ENCODE measurements around the gene TMEM178A.

The TMEM178A gene

DNA sequence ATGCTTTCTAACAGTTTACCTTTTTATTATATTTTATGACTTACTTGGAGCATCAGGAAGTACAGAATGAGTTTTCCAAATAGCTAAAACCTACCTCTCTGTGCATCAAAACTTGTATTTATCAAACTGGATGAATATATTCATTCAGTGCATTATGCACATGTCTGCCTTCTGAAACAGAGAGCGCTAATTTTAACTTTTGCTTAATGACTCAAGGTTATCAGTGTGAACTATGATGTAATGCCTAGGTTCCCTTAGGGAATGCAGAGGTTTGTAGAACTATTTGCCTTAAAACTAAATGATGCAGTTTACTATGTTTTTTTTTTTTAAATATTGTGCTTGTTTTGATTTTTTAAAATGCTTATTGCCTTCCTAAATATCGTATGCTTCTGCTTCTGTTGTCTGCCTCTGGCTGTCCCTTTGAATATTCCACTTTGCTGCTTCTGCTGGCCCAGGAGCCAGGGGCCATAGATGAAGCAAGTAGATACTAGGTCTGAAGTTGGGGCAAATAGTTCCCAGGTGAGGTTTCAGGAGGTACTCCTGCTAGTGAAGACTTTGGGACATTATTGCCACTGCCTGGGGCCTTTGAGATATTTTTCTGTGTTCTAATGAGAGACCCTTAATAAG, 16.5 kb downstream of the TMEM178A start:
- Mint-ChIP-seq H3K4me3 (no peak overlapping the region), H3K27ac (no peak overlapping the region), H3K4me1 (ENCODE audit: low read depth) (no peaks in the 10 kb centered on the region), H3K9me3 (ENCODE audit: low read depth) (no peaks in the 10 kb centered on the region), H3K36me3 (no peaks in the 10 kb centered on the region), H3K27me3 (peaks cover 20% of the 10 kb centered on the region)

DNA sequence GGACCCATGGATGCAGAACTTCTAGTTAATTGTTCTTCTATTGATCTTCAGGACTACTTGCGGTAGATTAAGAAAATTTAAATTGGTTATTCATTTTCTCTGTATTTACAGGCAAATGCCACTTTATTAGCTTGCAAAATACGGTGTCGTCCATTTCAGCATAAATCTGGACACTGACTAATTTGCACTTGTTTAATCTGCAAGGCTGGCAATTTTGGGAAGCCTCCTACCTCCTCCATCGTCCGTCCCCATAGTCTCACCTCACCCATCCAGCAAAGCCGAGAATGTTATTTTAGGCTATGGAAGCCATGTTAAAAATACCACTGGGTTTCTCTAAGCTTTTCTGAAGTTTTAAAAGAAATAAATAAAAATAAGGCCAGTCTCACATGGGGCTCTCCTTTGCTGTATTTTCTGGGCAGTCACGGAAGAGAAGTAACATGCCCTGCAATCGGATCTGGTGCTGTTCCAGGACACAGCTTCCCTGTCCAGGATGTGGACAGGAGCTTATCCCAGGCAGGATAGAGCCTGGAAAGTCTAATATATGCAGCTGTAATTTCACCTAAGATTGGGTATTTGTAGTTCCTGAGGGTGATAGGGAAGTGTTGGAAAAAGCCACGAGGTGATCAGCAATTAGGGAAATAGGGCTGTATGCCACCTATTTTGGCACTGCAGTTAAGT, 17.4 kb downstream of the TMEM178A start:
- H3K27me3 Mint-ChIP-seq: peaks cover 21% of the 10 kb centered on the region
- H3K27ac Mint-ChIP-seq: no peak overlapping the region
- no peaks in the 10 kb centered on the region for H3K4me1 Mint-ChIP-seq (ENCODE audit: low read depth)
- no peaks in the 10 kb centered on the region for H3K36me3 Mint-ChIP-seq
- H3K4me3 Mint-ChIP-seq: no peak overlapping the region
- no peaks in the 10 kb centered on the region for H3K9me3 Mint-ChIP-seq (ENCODE audit: low read depth)

DNA sequence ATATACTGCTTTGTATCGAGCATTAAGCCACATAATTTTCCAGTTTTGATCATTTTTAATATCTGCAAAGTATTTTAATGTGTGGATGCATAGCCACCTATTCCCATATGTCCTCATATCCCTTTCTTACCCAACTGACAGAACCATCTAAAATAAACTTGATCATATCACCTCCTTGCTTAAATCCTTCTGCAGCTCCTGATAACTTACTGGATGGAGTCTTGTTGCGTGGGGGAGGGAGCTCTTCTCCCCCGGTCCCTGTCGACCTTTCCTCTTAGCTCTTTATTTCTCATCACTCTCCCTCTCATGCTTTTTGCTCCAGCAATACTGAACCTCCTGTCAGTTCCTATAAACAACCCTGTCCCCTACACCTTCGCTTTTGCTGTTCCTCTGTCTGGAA, 18.7 kb downstream of the TMEM178A start:
- no peaks in the 10 kb centered on the region for H3K9me3 Mint-ChIP-seq (ENCODE audit: low read depth)
- H3K27me3 Mint-ChIP-seq: peaks cover 22% of the 10 kb centered on the region
- H3K4me1 Mint-ChIP-seq (ENCODE audit: low read depth): no peaks in the 10 kb centered on the region
- no peaks in the 10 kb centered on the region for H3K36me3 Mint-ChIP-seq
- no peak overlapping the region for H3K27ac Mint-ChIP-seq
- H3K4me3 Mint-ChIP-seq: no peak overlapping the region

DNA sequence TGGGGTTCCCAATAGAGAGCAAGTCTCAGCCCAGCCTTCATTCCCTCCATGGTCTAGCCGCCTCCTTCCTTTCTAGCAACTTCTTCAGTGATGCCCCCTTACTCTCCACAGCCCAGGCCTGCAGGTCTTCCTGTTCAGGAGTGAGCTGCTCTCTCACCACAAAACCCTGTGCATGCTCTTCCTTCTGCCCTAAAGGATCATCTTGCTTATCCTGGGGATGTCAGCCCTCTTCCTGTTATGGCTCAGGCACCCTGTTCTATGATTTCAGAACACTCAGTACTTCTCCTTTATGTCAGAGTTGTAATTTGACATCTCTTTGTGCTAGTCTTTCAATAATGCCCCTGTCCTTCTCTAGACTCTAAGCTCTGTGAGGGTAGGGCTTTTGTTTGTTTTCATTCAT, 19.4 kb downstream of the TMEM178A start:
- no peaks in the 10 kb centered on the region for H3K9me3 Mint-ChIP-seq (ENCODE audit: low read depth)
- no peaks in the 10 kb centered on the region for H3K4me1 Mint-ChIP-seq (ENCODE audit: low read depth)
- H3K36me3 Mint-ChIP-seq: no peaks in the 10 kb centered on the region
- H3K4me3 Mint-ChIP-seq: no peak overlapping the region
- H3K27me3 Mint-ChIP-seq: peaks cover 21% of the 10 kb centered on the region
- no peak overlapping the region for H3K27ac Mint-ChIP-seq

DNA sequence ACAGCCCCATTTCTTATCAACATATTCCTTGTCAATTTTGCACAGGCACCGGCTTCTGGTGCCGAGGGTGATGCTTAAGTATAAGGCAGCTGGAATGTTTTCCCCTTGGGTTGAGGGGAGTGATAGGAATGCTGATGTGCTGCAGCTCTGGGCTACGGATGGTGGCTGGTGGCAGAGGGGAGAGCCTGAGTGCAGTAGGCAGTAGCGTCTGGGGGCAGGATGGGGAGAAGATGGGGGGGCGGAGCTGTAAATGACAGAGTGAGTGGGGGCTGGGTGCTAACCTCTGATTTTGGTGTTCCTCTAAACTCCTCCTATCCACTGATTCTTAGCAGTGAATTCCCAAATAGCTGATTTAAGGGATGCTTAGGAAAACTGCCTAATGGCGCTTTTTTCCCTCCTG, 20.7 kb downstream of the TMEM178A start:
- H3K36me3 Mint-ChIP-seq: peaks cover 3% of the 10 kb centered on the region
- H3K4me3 Mint-ChIP-seq: no peak overlapping the region
- H3K9me3 Mint-ChIP-seq (ENCODE audit: low read depth): peaks cover 9% of the 10 kb centered on the region
- H3K27ac Mint-ChIP-seq: no peak overlapping the region
- H3K27me3 Mint-ChIP-seq: peaks cover 17% of the 10 kb centered on the region
- H3K4me1 Mint-ChIP-seq (ENCODE audit: low read depth): no peaks in the 10 kb centered on the region

DNA sequence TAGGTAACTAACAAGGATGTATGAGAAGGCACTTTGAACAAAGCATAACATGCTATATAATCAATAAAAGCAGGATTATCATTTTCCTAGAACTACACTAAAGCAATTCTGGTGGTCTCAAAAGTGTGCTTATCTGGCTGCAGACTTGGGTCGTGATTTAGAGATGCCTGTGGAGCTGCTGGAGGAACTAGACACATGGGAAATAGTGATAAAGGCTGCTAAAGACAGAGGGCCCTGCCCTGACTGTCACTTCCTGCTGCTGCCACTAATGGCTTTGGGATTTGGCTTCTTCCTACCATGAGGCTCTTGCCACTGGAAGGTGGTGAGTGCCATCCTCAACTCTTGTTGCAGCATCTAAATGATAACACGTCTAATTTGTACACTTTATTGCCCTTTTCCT, 22.5 kb downstream of the TMEM178A start:
- Mint-ChIP-seq H3K27me3 (peaks cover 19% of the 10 kb centered on the region), H3K9me3 (ENCODE audit: low read depth) (peaks cover 9% of the 10 kb centered on the region), H3K27ac (no peak overlapping the region), H3K4me3 (no peak overlapping the region), H3K4me1 (ENCODE audit: low read depth) (no peaks in the 10 kb centered on the region), H3K36me3 (peaks cover 3% of the 10 kb centered on the region)

DNA sequence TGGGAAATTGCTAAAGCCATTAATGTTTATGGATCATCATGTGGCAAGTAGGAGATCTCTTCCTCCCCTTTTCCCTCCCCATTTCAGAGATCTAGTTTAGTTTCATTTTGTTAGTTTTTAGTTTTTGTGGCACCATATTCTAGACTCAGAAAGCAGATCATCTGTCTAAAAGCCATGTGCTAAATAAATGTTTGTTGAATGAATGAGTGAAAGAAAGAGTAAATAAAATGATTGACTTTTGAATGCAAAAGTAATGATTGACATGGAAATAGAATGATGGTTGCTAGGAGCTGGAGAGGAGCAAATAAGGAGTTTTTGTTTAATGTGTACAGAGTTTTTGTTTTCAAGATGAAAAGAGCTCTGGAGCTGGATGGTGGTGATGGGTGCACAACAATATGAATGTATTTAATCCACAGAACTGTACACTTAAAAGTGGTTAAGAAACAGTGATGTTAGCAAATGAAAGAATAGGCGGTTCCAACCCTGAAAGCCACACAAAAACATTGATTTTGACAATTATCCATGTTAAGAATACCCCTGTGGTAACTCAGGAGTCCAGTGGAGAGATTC, 23.6 kb downstream of the TMEM178A start:
- H3K4me1 Mint-ChIP-seq (ENCODE audit: low read depth): no peaks in the 10 kb centered on the region
- H3K9me3 Mint-ChIP-seq (ENCODE audit: low read depth): peaks cover 9% of the 10 kb centered on the region
- H3K27ac Mint-ChIP-seq: no peak overlapping the region
- no peak overlapping the region for H3K4me3 Mint-ChIP-seq
- H3K27me3 Mint-ChIP-seq: peaks cover 18% of the 10 kb centered on the region
- peaks cover 3% of the 10 kb centered on the region for H3K36me3 Mint-ChIP-seq

DNA sequence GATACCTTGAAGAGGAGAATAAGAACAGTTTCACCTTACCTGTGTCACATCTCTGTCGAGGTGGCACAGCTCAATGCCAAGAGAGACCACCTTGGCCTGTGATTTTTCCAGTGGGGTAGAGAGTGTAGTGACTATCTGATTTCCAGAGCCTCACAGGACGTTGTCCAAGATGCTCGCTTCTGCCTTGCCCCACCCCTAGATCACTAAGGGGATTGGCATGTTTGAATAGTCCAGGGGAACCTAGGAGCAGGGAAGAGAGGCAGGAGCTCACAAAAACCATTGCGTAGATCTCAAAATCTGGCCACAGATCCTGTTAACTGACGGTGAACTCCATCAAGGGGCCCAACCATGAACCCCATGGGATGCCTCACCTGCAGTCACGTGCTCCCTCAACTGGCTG, 24.2 kb downstream of the TMEM178A start:
- no peak overlapping the region for H3K27ac Mint-ChIP-seq
- H3K36me3 Mint-ChIP-seq: peaks cover 3% of the 10 kb centered on the region
- no peaks in the 10 kb centered on the region for H3K4me1 Mint-ChIP-seq (ENCODE audit: low read depth)
- peaks cover 15% of the 10 kb centered on the region for H3K27me3 Mint-ChIP-seq
- no peak overlapping the region for H3K4me3 Mint-ChIP-seq
- peaks cover 9% of the 10 kb centered on the region for H3K9me3 Mint-ChIP-seq (ENCODE audit: low read depth)

DNA sequence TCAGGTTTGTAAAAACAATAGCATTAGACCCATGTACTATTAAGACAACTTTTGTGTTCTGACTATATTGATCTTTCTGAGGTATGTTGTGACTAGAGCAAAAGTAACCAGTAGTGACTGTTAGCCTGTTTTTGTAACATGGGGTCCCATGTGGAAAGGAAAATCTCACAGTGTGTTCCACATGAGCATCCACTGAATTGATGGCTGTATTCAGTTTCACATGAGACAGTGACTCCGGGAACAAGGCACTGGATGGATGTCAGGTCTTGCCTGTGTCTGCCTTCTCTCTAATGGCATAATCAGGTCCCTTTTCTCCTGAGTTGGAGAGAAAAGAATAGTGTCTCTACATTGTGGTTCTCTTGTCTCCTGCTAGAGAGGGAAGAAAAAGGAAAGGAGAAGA, 27.5 kb downstream of the TMEM178A start:
- H3K27ac Mint-ChIP-seq: no peak overlapping the region
- no peaks in the 10 kb centered on the region for H3K4me1 Mint-ChIP-seq (ENCODE audit: low read depth)
- H3K36me3 Mint-ChIP-seq: peaks cover 3% of the 10 kb centered on the region
- peaks cover 9% of the 10 kb centered on the region for H3K9me3 Mint-ChIP-seq (ENCODE audit: low read depth)
- H3K27me3 Mint-ChIP-seq: peaks cover 12% of the 10 kb centered on the region
- H3K4me3 Mint-ChIP-seq: no peak overlapping the region

DNA sequence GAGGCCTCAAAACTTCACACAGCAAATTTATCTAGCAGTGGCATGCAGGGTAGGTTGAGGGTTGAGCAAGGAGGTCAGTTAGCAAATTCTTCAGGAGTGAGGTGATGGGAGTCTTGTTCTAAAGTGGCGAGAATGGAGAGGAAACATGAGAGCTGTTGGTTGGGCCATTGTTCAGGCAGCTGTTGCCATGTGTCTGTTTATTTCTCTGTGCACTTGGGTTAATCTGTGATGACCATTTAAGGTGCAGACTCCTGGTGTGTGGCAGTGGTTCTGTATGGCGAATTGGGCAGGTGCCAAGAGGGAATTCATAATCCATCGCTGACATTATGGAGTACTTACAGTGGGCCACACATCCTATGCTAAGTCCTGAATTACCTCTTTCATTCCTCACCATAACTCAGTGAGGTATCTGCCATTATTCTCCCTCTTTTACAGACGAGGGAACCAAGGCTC, 30.4 kb downstream of the TMEM178A start:
- peaks cover 8% of the 10 kb centered on the region for H3K9me3 Mint-ChIP-seq (ENCODE audit: low read depth)
- peaks cover 7% of the 10 kb centered on the region for H3K27me3 Mint-ChIP-seq
- no peaks in the 10 kb centered on the region for H3K36me3 Mint-ChIP-seq
- no peaks in the 10 kb centered on the region for H3K4me1 Mint-ChIP-seq (ENCODE audit: low read depth)
- H3K27ac Mint-ChIP-seq: no peak overlapping the region
- no peak overlapping the region for H3K4me3 Mint-ChIP-seq

DNA sequence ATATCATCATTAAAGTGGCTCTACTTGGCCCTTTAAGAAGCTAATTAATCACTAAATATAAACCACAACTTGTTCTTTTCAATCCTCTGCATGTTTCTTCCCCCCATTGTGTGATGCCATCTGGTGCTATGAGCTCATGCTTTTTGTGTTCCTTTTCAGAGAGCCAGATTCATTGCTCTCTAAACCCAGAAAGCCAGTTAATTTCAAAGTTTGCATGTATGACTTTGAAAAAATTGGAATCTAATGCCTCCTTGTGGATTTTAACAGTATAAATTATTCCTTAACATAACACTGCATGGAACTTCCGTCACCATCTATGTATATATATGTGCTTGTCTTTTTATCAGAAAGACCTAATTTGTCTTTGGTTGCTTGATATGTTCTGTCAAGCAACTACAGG, 31.1 kb downstream of the TMEM178A start:
- Mint-ChIP-seq H3K27ac (no peak overlapping the region), H3K4me3 (no peak overlapping the region), H3K27me3 (peaks cover 7% of the 10 kb centered on the region), H3K4me1 (ENCODE audit: low read depth) (no peaks in the 10 kb centered on the region), H3K36me3 (peaks cover 2% of the 10 kb centered on the region), H3K9me3 (ENCODE audit: low read depth) (peaks cover 12% of the 10 kb centered on the region)

DNA sequence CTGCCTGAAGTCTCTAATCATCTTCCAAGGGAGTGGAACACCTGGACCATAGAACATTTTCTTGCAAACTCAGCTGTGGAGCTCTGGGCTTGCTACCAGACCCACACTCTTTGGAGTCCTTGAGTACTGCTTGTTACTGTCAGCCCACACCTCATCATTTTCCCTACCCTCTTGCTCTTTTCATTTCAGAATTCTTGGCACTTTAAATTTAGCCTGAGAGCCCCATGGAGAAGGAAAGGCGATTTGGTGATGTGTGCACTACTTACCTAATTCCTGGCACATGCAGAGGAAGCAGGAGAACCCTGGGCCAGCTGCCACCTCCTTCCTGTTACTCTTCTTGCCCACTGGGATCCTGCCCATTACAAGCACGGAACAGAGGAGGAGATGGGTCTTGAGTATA, 31.7 kb downstream of the TMEM178A start:
- Mint-ChIP-seq H3K27ac (no peak overlapping the region), H3K4me3 (no peak overlapping the region), H3K4me1 (ENCODE audit: low read depth) (no peaks in the 10 kb centered on the region), H3K27me3 (peaks cover 7% of the 10 kb centered on the region), H3K9me3 (ENCODE audit: low read depth) (peaks cover 18% of the 10 kb centered on the region), H3K36me3 (peaks cover 2% of the 10 kb centered on the region)

DNA sequence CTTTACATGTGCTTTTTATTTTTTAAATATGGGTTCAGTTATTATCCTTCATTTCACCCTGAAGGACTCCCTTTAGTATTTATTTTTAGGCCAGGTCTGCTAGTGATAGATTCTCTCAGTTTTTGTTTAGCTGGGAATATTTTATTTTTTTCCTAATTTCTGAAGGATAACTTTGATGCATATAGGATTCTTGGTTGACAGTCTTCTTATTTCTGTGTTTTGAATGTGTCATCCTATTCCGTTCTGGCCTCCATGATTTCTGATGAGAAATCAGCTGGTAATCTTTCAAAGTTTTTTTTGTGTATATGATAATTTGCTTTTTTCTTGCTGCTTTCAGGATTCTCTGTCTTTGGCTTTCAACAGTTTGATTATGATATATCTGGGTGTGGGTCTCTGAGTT, 35.4 kb downstream of the TMEM178A start:
- H3K4me3 Mint-ChIP-seq: no peak overlapping the region
- no peak overlapping the region for H3K27ac Mint-ChIP-seq
- peaks cover 18% of the 10 kb centered on the region for H3K9me3 Mint-ChIP-seq (ENCODE audit: low read depth)
- no peaks in the 10 kb centered on the region for H3K4me1 Mint-ChIP-seq (ENCODE audit: low read depth)
- H3K36me3 Mint-ChIP-seq: peaks cover 2% of the 10 kb centered on the region
- peaks cover 2% of the 10 kb centered on the region for H3K27me3 Mint-ChIP-seq

DNA sequence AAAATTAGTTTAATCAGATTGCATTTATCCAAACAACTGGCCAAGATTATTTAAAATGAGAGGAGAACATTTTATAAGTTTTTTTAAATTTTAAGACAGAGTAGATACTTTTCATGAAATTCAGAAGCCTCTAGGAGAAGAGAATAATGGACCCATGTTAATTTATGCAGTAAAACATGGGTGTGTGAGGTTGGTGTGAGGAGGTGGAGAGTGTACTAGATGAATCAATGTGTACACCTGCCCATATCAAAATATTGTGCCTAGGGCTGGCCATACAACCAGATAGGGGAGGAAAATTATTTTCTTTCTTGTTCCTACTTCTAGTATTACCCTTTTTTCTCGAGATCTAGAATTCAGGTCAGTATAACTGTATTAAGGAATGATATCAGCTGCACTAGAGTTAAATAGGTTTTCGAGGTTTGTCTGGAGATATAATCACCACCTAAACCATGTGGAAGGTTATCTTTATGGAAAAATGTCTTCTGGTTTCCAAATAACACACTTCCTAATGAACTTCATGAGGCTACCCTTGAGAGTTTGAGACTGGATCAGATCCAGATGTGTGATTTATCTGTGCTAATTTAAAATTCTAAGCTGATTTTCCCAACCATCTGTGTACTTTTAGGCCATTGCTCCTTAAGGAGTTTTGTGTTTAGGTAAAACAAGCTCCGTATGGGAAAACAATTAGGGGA, 37.6 kb downstream of the TMEM178A start:
- no peak overlapping the region for H3K27ac Mint-ChIP-seq
- peaks cover 18% of the 10 kb centered on the region for H3K9me3 Mint-ChIP-seq (ENCODE audit: low read depth)
- peaks cover 2% of the 10 kb centered on the region for H3K36me3 Mint-ChIP-seq
- H3K4me3 Mint-ChIP-seq: no peak overlapping the region
- no peaks in the 10 kb centered on the region for H3K4me1 Mint-ChIP-seq (ENCODE audit: low read depth)
- peaks cover 7% of the 10 kb centered on the region for H3K27me3 Mint-ChIP-seq

DNA sequence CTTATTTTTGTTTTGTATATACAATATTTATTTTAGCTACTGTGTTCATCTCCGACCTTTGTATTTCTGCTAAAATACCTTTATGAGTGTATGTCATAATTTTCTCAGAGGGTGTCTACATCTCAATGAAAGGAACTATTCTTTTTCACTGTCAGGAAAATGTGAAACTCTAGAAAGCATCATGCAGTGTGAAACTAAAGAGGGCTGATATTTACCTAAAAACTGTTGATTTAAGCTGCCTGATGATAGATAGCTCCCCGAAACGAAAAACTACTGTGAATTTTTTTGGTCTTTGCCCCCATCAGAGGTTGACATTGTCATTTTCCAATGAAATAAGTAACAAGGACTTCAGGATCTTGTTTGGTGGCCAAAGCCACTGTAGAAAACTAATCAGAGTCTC, 38.8 kb downstream of the TMEM178A start:
- H3K27ac Mint-ChIP-seq: no peak overlapping the region
- H3K9me3 Mint-ChIP-seq (ENCODE audit: low read depth): peaks cover 18% of the 10 kb centered on the region
- H3K27me3 Mint-ChIP-seq: peaks cover 7% of the 10 kb centered on the region
- no peak overlapping the region for H3K4me3 Mint-ChIP-seq
- H3K4me1 Mint-ChIP-seq (ENCODE audit: low read depth): no peaks in the 10 kb centered on the region
- peaks cover 2% of the 10 kb centered on the region for H3K36me3 Mint-ChIP-seq
